Astrocyte (in vitro differentiated cells and primary cell): ENCODE measurements around the gene SHROOM1. TPM values are rescaled to one million over a fixed set of nuclear protein-coding genes. Genes with fewer than 3 reads are reported as not detected.

Source experiments
- DNase-seq: peaks from one replicate; pipeline ENCODE4 v3.0.0-alpha.2; 2010; ENCODE audit warnings: low read depth
- FAIRE-seq: peaks from 2 replicates; lab custom pipeline; 2011; peaks lifted over from hg19 to GRCh38; lab: Jason Lieb, UNC
- H2AFZ ChIP-seq: 2 replicates; pipeline ENCODE4 v1.6.0; 2012; ENCODE audit warnings: low read depth, low read length, inconsistent platforms
- H3K27ac ChIP-seq: 2 replicates; pipeline ENCODE4 v1.5.1; 2011; ENCODE audit warnings: low read depth, low read length, inconsistent platforms
- H3K27me3 ChIP-seq: 2 replicates; pipeline ENCODE4 v1.6.0; 2011; ENCODE audit warnings: low read length, inconsistent platforms; ENCODE audit not compliant: insufficient read depth
- H3K36me3 ChIP-seq: 2 replicates; pipeline ENCODE4 v1.5.1; 2011; ENCODE audit warnings: low read length, inconsistent platforms; ENCODE audit not compliant: insufficient read depth
- H3K4me1 ChIP-seq: 2 replicates; pipeline ENCODE4 v1.5.1; 2011; ENCODE audit warnings: low read length, inconsistent platforms; ENCODE audit not compliant: insufficient read depth
- H3K4me2 ChIP-seq: 2 replicates; pipeline ENCODE4 v1.6.0; 2012; ENCODE audit warnings: low read length, inconsistent platforms
- H3K4me3 ChIP-seq: 2 replicates; pipeline ENCODE4 v1.5.1; 2011; ENCODE audit warnings: low read depth, mild to moderate bottlenecking, low read length, inconsistent platforms; ENCODE audit not compliant: insufficient read depth
- H3K79me2 ChIP-seq: 2 replicates; pipeline ENCODE4 v1.6.0; 2012; ENCODE audit warnings: mild to moderate bottlenecking, low read length, inconsistent platforms; ENCODE audit not compliant: insufficient read depth
- H3K9ac ChIP-seq: 2 replicates; pipeline ENCODE4 v1.6.0; 2012; ENCODE audit warnings: mild to moderate bottlenecking, low read length, inconsistent platforms
- H3K9me3 ChIP-seq: 2 replicates; pipeline ENCODE4 v1.5.1; 2012; ENCODE audit warnings: low read depth, mild to moderate bottlenecking, low read length, inconsistent platforms; ENCODE audit not compliant: insufficient read depth
- H4K20me1 ChIP-seq: 2 replicates; pipeline ENCODE4 v1.6.0; 2012; ENCODE audit warnings: low read length, inconsistent platforms; ENCODE audit not compliant: insufficient read depth
- H3K27ac Mint-ChIP-seq: one replicate; pipeline ENCODE4 v1.8.0; 2021; ENCODE audit warnings: mild to moderate bottlenecking, mixed read lengths; ENCODE audit not compliant: unreplicated experiment
- H3K27me3 Mint-ChIP-seq: one replicate; pipeline ENCODE4 v1.8.0; 2021; ENCODE audit warnings: low read depth, mixed read lengths; ENCODE audit not compliant: unreplicated experiment
- H3K36me3 Mint-ChIP-seq: one replicate; pipeline ENCODE4 v1.8.0; 2021; ENCODE audit warnings: low read depth, mixed read lengths; ENCODE audit not compliant: unreplicated experiment
- H3K4me1 Mint-ChIP-seq: one replicate; pipeline ENCODE4 v1.8.0; 2021; ENCODE audit warnings: low read depth, mixed read lengths; ENCODE audit not compliant: unreplicated experiment
- H3K4me3 Mint-ChIP-seq: one replicate; pipeline ENCODE4 v1.8.0; 2021; ENCODE audit warnings: mild to moderate bottlenecking, moderate library complexity, mixed read lengths; ENCODE audit not compliant: unreplicated experiment
- H3K9me3 Mint-ChIP-seq: one replicate; pipeline ENCODE4 v1.8.0; 2021; ENCODE audit warnings: mild to moderate bottlenecking, mixed read lengths; ENCODE audit not compliant: unreplicated experiment
- CTCF ChIP-seq: IDR thresholded peaks from 2 replicates; pipeline ENCODE4 v1.5.1; 2011; ENCODE audit warnings: low read depth, mild to moderate bottlenecking, inconsistent platforms, low read length, moderate library complexity; ENCODE audit not compliant: insufficient read depth
- EZH2 ChIP-seq: IDR thresholded peaks from 2 replicates; pipeline ENCODE4 v1.6.1; 2012; ENCODE audit warnings: mild to moderate bottlenecking, low read length, inconsistent platforms; ENCODE audit not compliant: insufficient read depth
- total RNA-seq: library from RNA; stranded (reverse); gene quantifications from 2 replicates; pipeline ENCODE4 v1.2.1, GENCODE V29; 2021

The SHROOM1 gene
- total RNA-seq, 1 donor from 2014 or later: 5.0 TPM

GRCh38 chr5:132810605-132811004 is 19.8 kb downstream of the SHROOM1 start:
- Mint-ChIP-seq H3K9me3 (no peaks in the 10 kb centered on the region), H3K36me3 (no peaks in the 10 kb centered on the region), H3K4me3 (no peak overlapping the region), H3K4me1 (peaks cover 6% of the 10 kb centered on the region), H3K27me3 (peaks cover 36% of the 10 kb centered on the region), H3K27ac (no peak overlapping the region)
- no peak overlapping the region for H2AFZ ChIP-seq
- no peak overlapping the region for H3K9ac ChIP-seq
- no peak for DNase-seq
- H3K4me3 ChIP-seq: no peak overlapping the region
- no peaks in the 10 kb centered on the region for H3K9me3 ChIP-seq
- no peaks in the 10 kb centered on the region for H4K20me1 ChIP-seq
- TF ChIP-seq CTCF: no peak
- no peak for TF ChIP-seq EZH2
- FAIRE-seq: no peak
- H3K27me3 ChIP-seq: peaks cover 20% of the 10 kb centered on the region
- H3K27ac ChIP-seq: no peak overlapping the region
- H3K4me1 ChIP-seq: peaks cover 7% of the 10 kb centered on the region
- H3K4me2 ChIP-seq: no peak overlapping the region
- H3K79me2 ChIP-seq: no peaks in the 10 kb centered on the region
- H3K36me3 ChIP-seq: no peaks in the 10 kb centered on the region

GRCh38 chr5:132808866-132809265 is 21.6 kb downstream of the SHROOM1 start:
- no peak overlapping the region for H3K4me3 Mint-ChIP-seq
- H4K20me1 ChIP-seq: no peaks in the 10 kb centered on the region

More at GRCh38 chr5:132808866-132809265, 21.6 kb downstream of the SHROOM1 start:
- DNase-seq (no peak), FAIRE-seq (no peak)
- H3K4me1 Mint-ChIP-seq: peaks cover 3% of the 10 kb centered on the region
- Histone ChIP-seq H3K4me1 (peaks cover 4% of the 10 kb centered on the region), H3K79me2 (no peaks in the 10 kb centered on the region), H3K4me2 (no peak overlapping the region), H3K9ac (no peak overlapping the region), H3K9me3 (no peaks in the 10 kb centered on the region), H2AFZ (no peak overlapping the region), H3K36me3 (no peaks in the 10 kb centered on the region), H3K27ac (no peak overlapping the region), H3K4me3 (no peak overlapping the region), H3K27me3 (peaks cover 20% of the 10 kb centered on the region)
- no peak overlapping the region for H3K27ac Mint-ChIP-seq
- peaks cover 5% of the 10 kb centered on the region for H3K9me3 Mint-ChIP-seq
- TF ChIP-seq CTCF: no peak
- no peak for TF ChIP-seq EZH2
- H3K36me3 Mint-ChIP-seq: no peaks in the 10 kb centered on the region
- H3K27me3 Mint-ChIP-seq: peaks cover 30% of the 10 kb centered on the region
